Neuronal stem cell (in vitro differentiated cells): Measurements from ENCODE around the gene LRRC4B.

ENCODE experiments used
- DNase-seq: peaks from one replicate; pipeline ENCODE4 v3.0.0-alpha.2; 2013; ENCODE audit warnings: low spot score
- H2AFZ ChIP-seq: one replicate; pipeline ENCODE4 v1.6.1; 2013; ENCODE audit warnings: mild to moderate bottlenecking, low read length, inconsistent platforms
- H2AK5ac ChIP-seq: 2 replicates; pipeline ENCODE4 v1.6.1; 2013; ENCODE audit warnings: low read depth, mild to moderate bottlenecking, inconsistent platforms, low read length, moderate library complexity, mixed read lengths
- H2BK120ac ChIP-seq: 2 replicates; pipeline ENCODE4 v1.6.1; 2013; ENCODE audit warnings: low read depth, mild to moderate bottlenecking, inconsistent platforms, low read length, moderate library complexity, mixed read lengths
- H2BK12ac ChIP-seq: one replicate; pipeline ENCODE4 v1.6.1; 2013; ENCODE audit warnings: low read length, inconsistent platforms
- H2BK15ac ChIP-seq: 2 replicates; pipeline ENCODE4 v1.6.1; 2013; ENCODE audit warnings: mild to moderate bottlenecking, low read length, inconsistent platforms, mixed read lengths
- H2BK5ac ChIP-seq: one replicate; pipeline ENCODE4 v1.6.1; 2013; ENCODE audit warnings: inconsistent platforms, mild to moderate bottlenecking, low read length, moderate library complexity
- H3K14ac ChIP-seq: one replicate; pipeline ENCODE4 v1.6.1; 2013; ENCODE audit warnings: low read length, inconsistent platforms
- H3K18ac ChIP-seq: 2 replicates; pipeline ENCODE4 v1.6.1; 2013; ENCODE audit warnings: low read length, inconsistent platforms
- H3K23ac ChIP-seq: 2 replicates; pipeline ENCODE4 v1.6.1; 2013; ENCODE audit warnings: low read depth, mild to moderate bottlenecking, mixed read lengths, low read length, inconsistent platforms; ENCODE audit not compliant: poor library complexity
- H3K27ac ChIP-seq: replicated peaks from 3 replicates; pipeline ENCODE4 v1.5.1; 2013; ENCODE audit warnings: low read length, inconsistent platforms
- H3K27me3 ChIP-seq, 3 experiments: 2 replicates each; pipeline ENCODE4 v1.6.1; 2013; ENCODE audit warnings: low read length in 3 of 3, mild to moderate bottlenecking in 2 of 3, inconsistent platforms in 1 of 3, low read depth in 1 of 3, mixed read lengths in 1 of 3, moderate library complexity in 1 of 3; ENCODE audit not compliant: control insufficient read depth in 3 of 3, insufficient read depth in 3 of 3
- H3K36me3 ChIP-seq, 2 donors: replicated peaks in 1 of 2; 2 replicates each; pipeline ENCODE4 v1.6.1; 2013; ENCODE audit warnings: low read length in 2 of 2; ENCODE audit not compliant: control insufficient read depth in 2 of 2, insufficient read depth in 2 of 2
- H3K4ac ChIP-seq: 2 replicates; pipeline ENCODE4 v1.6.1; 2013; ENCODE audit warnings: inconsistent platforms, mild to moderate bottlenecking, low read length, moderate library complexity
- H3K4me1 ChIP-seq, 2 donors: 1 replicate in 1 of 2; 2 replicates in 1 of 2; pipeline ENCODE4 v1.6.1; 2013; ENCODE audit warnings: low read length in 2 of 2, low read depth in 1 of 2; ENCODE audit not compliant: control insufficient read depth in 2 of 2, insufficient read depth in 1 of 2
- H3K4me2 ChIP-seq: one replicate; pipeline ENCODE4 v1.6.1; 2013; ENCODE audit warnings: mild to moderate bottlenecking, low read length, inconsistent platforms; ENCODE audit not compliant: insufficient read depth, poor library complexity, severe bottlenecking
- H3K4me3 ChIP-seq, 2 donors: 2 replicates each; pipeline ENCODE4 v1.5.1; 2013; ENCODE audit warnings: low read length in 2 of 2, mild to moderate bottlenecking in 2 of 2, inconsistent platforms in 1 of 2, moderate library complexity in 1 of 2
- H3K79me1 ChIP-seq: one replicate; pipeline ENCODE4 v1.6.1; 2013; ENCODE audit warnings: low read depth, mild to moderate bottlenecking, inconsistent platforms, low read length, moderate library complexity
- H3K9ac ChIP-seq: one replicate; pipeline ENCODE4 v1.6.1; 2013; ENCODE audit warnings: mild to moderate bottlenecking, low read depth, low read length, inconsistent platforms; ENCODE audit not compliant: poor library complexity
- H3K9me3 ChIP-seq, 2 donors: replicated peaks in 1 of 2; 2 replicates each; pipeline versions ENCODE3 to v1.6.1; 2013; ENCODE audit warnings: low read length in 2 of 2, mild to moderate bottlenecking in 2 of 2, inconsistent platforms in 1 of 2, low read depth in 1 of 2, mixed read lengths in 1 of 2, moderate library complexity in 1 of 2; ENCODE audit not compliant: control insufficient read depth in 2 of 2, insufficient read depth in 1 of 2
- H4K8ac ChIP-seq: one replicate; pipeline ENCODE4 v1.6.1; 2013; ENCODE audit warnings: low read depth, mild to moderate bottlenecking, inconsistent platforms, low read length, moderate library complexity
- H4K91ac ChIP-seq: one replicate; pipeline ENCODE4 v1.6.1; 2013; ENCODE audit warnings: low read length, low read depth, mild to moderate bottlenecking, inconsistent platforms; ENCODE audit not compliant: poor library complexity
- WGBS, 2 donors: extraction: QIAGEN DNeasy Blood & Tissue Kit; methylation state at CpG; one replicate each; pipeline ENCODE4 v1.1.7; 2013; ENCODE audit warnings: missing lambda C conversion rate in 2 of 2, mixed read lengths in 1 of 2; ENCODE audit not compliant: insufficient read length in 2 of 2, insufficient replicate concordance in 1 of 2; ENCODE audit errors: extremely low coverage in 2 of 2; 5-methylcytosine and 5-hydroxymethylcytosine counted together

LRRC4B gene

DNA sequence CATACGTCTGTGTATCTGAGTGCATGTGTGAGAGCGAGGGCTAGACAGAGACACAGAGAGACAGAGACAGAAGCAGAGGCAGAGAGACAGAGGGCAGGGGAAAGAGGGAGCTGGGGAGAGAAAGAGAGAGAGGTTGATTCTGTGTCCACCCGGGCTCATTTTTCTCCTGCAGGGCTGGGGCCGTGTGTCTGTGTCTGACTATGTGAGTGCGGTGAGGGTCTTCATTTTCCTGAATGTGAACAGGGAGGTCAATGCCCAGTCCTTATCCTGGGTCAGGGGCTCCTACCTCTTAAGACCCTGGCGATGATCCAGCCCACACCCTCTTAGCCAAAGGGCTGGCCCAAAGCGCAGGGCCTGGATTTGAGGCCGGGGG lies 17.7 kb downstream of the LRRC4B start:
- H4K91ac ChIP-seq: no peak overlapping the region
- no peak for DNase-seq
- no peak overlapping the region for H4K8ac ChIP-seq
- peaks cover 12 to 26% of the 10 kb centered on the region in 2 donors for H3K4me1 ChIP-seq
- no peak overlapping the region for H2BK12ac ChIP-seq
- H3K36me3 ChIP-seq: peaks cover 25 to 41% of the 10 kb centered on the region in 2 donors
- peak overlapping the region; percentile 67 for H3K14ac ChIP-seq
- H2AK5ac ChIP-seq: peak overlapping the region; percentile 98
- peak overlapping the region; percentile 93 for H2BK5ac ChIP-seq
- peaks cover 47% of the 10 kb centered on the region for H3K79me1 ChIP-seq
- no peak overlapping the region for H2AFZ ChIP-seq
- no peaks in the 10 kb centered on the region for H3K27me3 ChIP-seq
- H3K4ac ChIP-seq: no peak overlapping the region
- H3K9ac ChIP-seq: peak overlapping the region; percentile 76
- peak overlapping the region; percentile 75 for H3K4me2 ChIP-seq
- H3K9me3 ChIP-seq: no peaks in the 10 kb centered on the region
- peak overlapping the region; percentile 2 for H2BK15ac ChIP-seq
- no CpG with 5 or more reads among the region's 8 CpGs for WGBS, 2 donors
- H3K23ac ChIP-seq: no peak overlapping the region
- H3K4me3 ChIP-seq: peak overlapping the region; percentile 42 to 63
- H3K27ac ChIP-seq: no peak overlapping the region
- peak overlapping the region; percentile 82 for H3K18ac ChIP-seq
- no peak overlapping the region for H2BK120ac ChIP-seq

DNA sequence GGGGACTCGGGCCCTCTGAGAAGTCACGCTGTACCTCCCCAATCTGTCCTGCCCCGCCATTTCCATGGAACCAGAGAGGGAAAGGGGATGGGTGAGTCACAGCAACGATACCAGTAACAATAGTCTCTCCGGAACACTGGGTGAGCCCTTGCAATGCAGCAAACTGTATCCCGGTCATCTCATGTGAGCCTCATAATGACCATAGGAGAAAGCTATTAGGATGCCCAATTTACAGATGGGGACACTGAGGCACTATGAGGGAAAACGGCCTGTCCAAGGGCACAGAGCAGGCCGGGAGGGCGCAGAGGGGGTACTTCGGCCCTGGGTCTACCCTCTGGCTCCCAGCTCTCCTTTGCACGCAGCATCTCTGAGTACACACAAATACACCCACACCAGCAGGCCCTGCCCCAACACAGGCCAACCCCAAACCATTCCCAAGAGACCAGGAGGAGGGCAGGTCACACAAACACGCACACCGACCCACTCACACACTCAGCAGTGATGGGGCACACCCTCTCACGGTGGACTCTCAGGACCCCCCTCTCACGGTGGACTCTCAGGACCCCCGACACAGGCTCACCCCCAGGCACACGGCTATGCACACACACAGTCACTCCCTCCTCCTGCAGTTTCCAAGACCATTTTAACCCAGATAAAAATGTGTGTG lies 18.2 kb downstream of the LRRC4B start:
- Histone ChIP-seq H3K79me1 (peaks cover 43% of the 10 kb centered on the region), H3K4ac (no peak overlapping the region), H3K4me2 (peak overlapping the region; percentile 75), H3K14ac (peak overlapping the region; percentile 14), H3K27me3 (no peaks in the 10 kb centered on the region), H3K27ac (no peak overlapping the region), H3K23ac (no peak overlapping the region), H2BK12ac (peak overlapping the region; percentile 67), H4K8ac (no peak overlapping the region), H3K4me3 (no peak overlapping the region), H4K91ac (no peak overlapping the region), H3K4me1 (peaks cover 12 to 21% of the 10 kb centered on the region in 2 donors), H2BK15ac (peak overlapping the region; percentile 2), H3K9ac (peak overlapping the region; percentile 76), H3K36me3 (peaks cover 23 to 42% of the 10 kb centered on the region in 2 donors), H2BK5ac (peak overlapping the region; percentile 93), H2BK120ac (no peak overlapping the region), H3K18ac (peak overlapping the region; percentile 72), H3K9me3 (no peaks in the 10 kb centered on the region), H2AK5ac (peak overlapping the region; percentile 98), H2AFZ (no peak overlapping the region)
- WGBS, 2 donors: no CpG with 5 or more reads among the region's 17 CpGs
- no peak for DNase-seq

DNA sequence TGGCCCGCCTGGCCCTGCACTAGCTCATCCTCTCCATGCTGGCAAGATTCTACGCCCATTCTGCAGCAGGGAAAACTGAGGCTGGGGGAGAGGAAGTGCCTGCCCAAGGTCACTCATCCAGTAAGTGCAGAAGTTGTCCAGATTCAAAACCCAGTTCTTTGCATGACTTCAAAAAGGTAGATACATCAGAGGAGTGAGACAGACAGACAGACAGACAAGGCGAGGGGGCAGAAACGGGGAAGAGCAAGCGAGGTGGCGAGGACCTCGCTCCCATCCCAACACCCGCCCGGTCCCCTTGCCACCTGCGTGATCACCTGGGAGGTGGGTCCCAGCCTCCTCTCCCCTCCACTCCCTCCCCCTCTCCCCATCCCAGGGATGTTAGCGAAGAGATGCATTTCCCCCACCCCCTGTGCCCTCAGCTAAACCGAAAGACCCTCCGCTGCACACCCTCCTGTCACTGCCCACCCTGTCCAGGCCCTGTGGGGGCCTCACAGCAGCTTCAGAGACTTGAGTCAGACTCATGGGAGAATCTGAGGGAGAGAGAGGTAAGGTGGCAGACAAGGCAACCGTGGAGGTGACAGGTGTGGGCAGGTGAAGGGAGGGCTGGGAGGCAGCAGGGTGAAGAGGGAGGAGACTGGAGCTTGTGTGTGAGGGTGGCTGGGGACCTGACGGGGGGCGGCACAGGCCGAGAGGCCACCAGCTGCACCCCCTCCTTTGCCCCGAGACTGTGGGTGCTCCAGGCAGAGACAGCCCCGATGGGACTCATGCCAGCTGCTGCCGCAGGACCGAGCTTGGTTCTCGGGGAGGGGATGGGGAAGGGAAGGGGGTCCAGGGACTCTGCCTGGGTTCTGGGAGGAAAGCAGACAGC lies 18.9 kb downstream of the LRRC4B start:
- H3K27me3 ChIP-seq: no peaks in the 10 kb centered on the region
- no CpG with 5 or more reads among the region's 22 CpGs for WGBS, 2 donors

More for the DNA sequence above, 18.9 kb downstream of the LRRC4B start:
- no peak overlapping the region for H3K14ac ChIP-seq
- H3K27ac ChIP-seq: no peak overlapping the region
- H2BK15ac ChIP-seq: no peak overlapping the region
- H3K4me1 ChIP-seq: peaks cover 12 to 19% of the 10 kb centered on the region in 2 donors
- no peak overlapping the region for H4K8ac ChIP-seq
- H3K4ac ChIP-seq: no peak overlapping the region
- DNase-seq: no peak
- peaks cover 23 to 47% of the 10 kb centered on the region in 2 donors for H3K36me3 ChIP-seq
- H2BK120ac ChIP-seq: no peak overlapping the region
- peaks cover 37% of the 10 kb centered on the region for H3K79me1 ChIP-seq
- no peak overlapping the region for H2AK5ac ChIP-seq
- no peak overlapping the region for H3K18ac ChIP-seq
- H3K9me3 ChIP-seq: no peaks in the 10 kb centered on the region
- H3K9ac ChIP-seq: peak overlapping the region; percentile 72
- H2BK12ac ChIP-seq: no peak overlapping the region
- H2AFZ ChIP-seq: no peak overlapping the region
- H3K4me3 ChIP-seq: no peak overlapping the region
- peak overlapping the region; percentile 37 for H3K23ac ChIP-seq
- no peak overlapping the region for H3K4me2 ChIP-seq
- H2BK5ac ChIP-seq: no peak overlapping the region
- H4K91ac ChIP-seq: no peak overlapping the region
